Natural killer cell (primary cell): Measurements from ENCODE around the gene LATS1. TPM values are rescaled to one million over a fixed set of nuclear protein-coding genes. Genes with fewer than 3 reads are reported as not detected.

Source experiments
- ATAC-seq, 3 donors: fragments of 150-1000 bp in 2 of 3; fragments of 200-7000 bp in 1 of 3; cut with Tn5 transposase; 1 replicate in 1 of 3; 2 replicates in 2 of 3; pipeline ENCODE4 v1.10.0; 2021; ENCODE audit warnings: mild to moderate bottlenecking in 2 of 3, moderate library complexity in 2 of 3
- DNase-seq, 2 donors: peaks; one replicate each; pipeline versions ENCODE4 v3.0.0 to v3.0.0-alpha.2; 2013 to 2021; ENCODE audit warnings: mixed read lengths in 1 of 2
- H3K27ac ChIP-seq: one replicate; pipeline ENCODE4 v1.5.1; 2013; ENCODE audit warnings: mild to moderate bottlenecking, low read length
- H3K27me3 ChIP-seq: one replicate; pipeline ENCODE4 v1.6.1; 2013; ENCODE audit warnings: low read length; ENCODE audit not compliant: control insufficient read depth, insufficient read depth
- H3K36me3 ChIP-seq: one replicate; pipeline ENCODE4 v1.6.1; 2013; ENCODE audit warnings: low read length; ENCODE audit not compliant: control insufficient read depth, insufficient read depth
- H3K4me1 ChIP-seq: one replicate; pipeline ENCODE4 v1.6.1; 2013; ENCODE audit warnings: low read length; ENCODE audit not compliant: control insufficient read depth, insufficient read depth
- H3K4me3 ChIP-seq: one replicate; pipeline ENCODE4 v1.5.1; 2013; ENCODE audit warnings: low read length
- H3K9me3 ChIP-seq: one replicate; pipeline ENCODE4 v1.6.1; 2013; ENCODE audit warnings: low read length; ENCODE audit not compliant: control insufficient read depth, insufficient read depth
- H3K27ac Mint-ChIP-seq, 2 donors: one replicate each; pipeline ENCODE4 v1.8.0; 2022; ENCODE audit warnings: mild to moderate bottlenecking in 2 of 2, mixed read lengths in 2 of 2, moderate library complexity in 1 of 2
- H3K27me3 Mint-ChIP-seq, 2 donors: one replicate each; pipeline ENCODE4 v1.8.0; 2022; ENCODE audit warnings: low read depth in 2 of 2, mixed read lengths in 2 of 2
- H3K36me3 Mint-ChIP-seq: one replicate; pipeline ENCODE4 v1.8.0; 2022; ENCODE audit warnings: mixed read lengths
- H3K4me1 Mint-ChIP-seq, 2 donors: one replicate each; pipeline ENCODE4 v1.8.0; 2022; ENCODE audit warnings: mixed read lengths in 2 of 2
- H3K4me3 Mint-ChIP-seq: one replicate; pipeline ENCODE4 v1.8.0; 2022; ENCODE audit warnings: mild to moderate bottlenecking, moderate library complexity, mixed read lengths
- H3K9me3 Mint-ChIP-seq, 2 donors: one replicate each; pipeline ENCODE4 v1.8.0; 2022; ENCODE audit warnings: mixed read lengths in 2 of 2
- CTCF ChIP-seq: fragments of 200-600 bp; IDR thresholded peaks from one replicate; pipeline ENCODE4 v1.8.0; 2022; ENCODE audit warnings: antibody characterized with exemption
- WGBS: methylation state at CpG from one replicate; pipeline ENCODE4 v1.1.7; 2013; ENCODE audit warnings: missing lambda C conversion rate; ENCODE audit not compliant: insufficient coverage; 5-methylcytosine and 5-hydroxymethylcytosine counted together
- intact Hi-C: fragments of 100-400 bp; cut with micrococcal nuclease; formaldehyde crosslinking; loops from one replicate; pipeline ENCODE4 v1.14.2; 2022
- total RNA-seq, 4 donors: library from RNA; stranded (reverse); fragments of 120-200 nt in 1 of 4; gene quantifications; one replicate each; pipeline versions ENCODE4 v1.2.3 to v1.2.4, GENCODE V29; 2013 to 2022

LATS1 gene
- total RNA-seq, 3 donors from 2014 or later (not counting 1 experiment from before 2014, with no cell fraction given) = 37.9 to 52.5 (median 49.4) TPM

DNA sequence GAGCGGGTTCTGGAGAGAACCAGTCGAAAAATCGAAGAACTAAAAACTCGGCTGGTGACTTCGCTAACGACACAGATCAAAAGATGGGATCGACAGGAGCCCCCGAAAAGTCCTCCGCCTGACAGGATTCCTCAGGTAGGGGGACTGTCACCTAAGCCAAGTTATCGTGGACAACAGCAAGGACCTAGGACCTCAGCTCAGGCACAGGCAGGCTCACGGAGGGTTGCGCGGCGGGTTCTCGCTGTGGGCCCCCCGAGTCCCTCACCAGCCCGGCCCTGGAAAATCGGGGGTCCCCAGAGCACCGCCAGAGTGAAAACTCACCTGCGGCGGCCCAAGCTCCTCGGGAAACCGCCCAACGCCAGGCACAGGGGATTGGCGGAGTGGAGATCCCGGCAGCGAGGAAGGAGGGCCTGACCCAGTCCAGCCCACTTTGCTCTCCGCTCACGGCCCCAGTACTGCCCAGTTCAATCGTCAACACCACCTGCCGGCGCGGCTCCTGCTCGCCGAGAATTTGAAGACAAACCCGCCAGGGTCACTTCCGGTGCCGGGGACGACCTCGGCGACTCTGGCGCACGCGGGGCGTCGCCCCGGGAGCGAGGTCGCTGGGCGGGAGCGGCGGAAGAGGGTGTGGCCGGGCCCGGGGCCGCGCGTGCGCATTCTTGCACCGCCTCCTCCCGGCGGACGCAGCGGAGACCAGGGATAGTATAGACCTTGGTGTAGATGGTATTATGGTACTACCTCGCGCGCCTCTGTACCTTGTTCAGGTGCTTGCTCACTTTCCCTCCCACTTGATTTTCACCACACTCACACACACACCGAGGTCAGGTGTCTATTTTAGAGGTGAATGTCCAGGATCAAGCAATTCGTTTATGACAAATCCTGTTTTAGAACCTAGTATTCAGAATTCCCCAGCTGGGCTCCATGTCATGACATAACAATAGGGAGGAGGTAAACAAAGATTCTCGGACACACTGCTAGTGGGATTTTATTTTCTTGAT lies 69.5 kb downstream of the LATS1 start, which contains the start of gene KATNA1:
Gene KATNA1, minus strand, starts transcription at position 567 of the 998 bp plus-strand sequence. CDS start 10,167 bp downstream, outside the sequence.
- Mint-ChIP-seq H3K4me3 (peak within 1 kb of the TSS; percentile 92), H3K27me3 (no peaks in the 10 kb centered on the region), H3K27ac (peak within 1 kb of the TSS; percentile 82 to 88), H3K9me3 (no peaks in the 10 kb centered on the region), H3K4me1 (peaks cover 26 to 29% of the 10 kb centered on the region in 2 donors), H3K36me3 (no peaks in the 10 kb centered on the region)
- no peak for TF ChIP-seq CTCF
- Histone ChIP-seq H3K4me1 (peaks cover 13% of the 10 kb centered on the region), H3K9me3 (no peaks in the 10 kb centered on the region), H3K27ac (peak within 1 kb of the TSS; percentile 69), H3K36me3 (no peaks in the 10 kb centered on the region), H3K27me3 (no peaks in the 10 kb centered on the region), H3K4me3 (peak within 1 kb of the TSS; percentile 83)
- intact Hi-C loops = loop anchor here (1.0 kb wide), 1 partner anchor 82 kb away; the partner anchor contains the start of gene GINM1
- ATAC-seq = peak; percentile 87 to 90 (median 87)
- DNase-seq = peak; percentile 64 to 92
- WGBS = under 1% methylated on average over 66 of the region's 69 CpGs

DNA sequence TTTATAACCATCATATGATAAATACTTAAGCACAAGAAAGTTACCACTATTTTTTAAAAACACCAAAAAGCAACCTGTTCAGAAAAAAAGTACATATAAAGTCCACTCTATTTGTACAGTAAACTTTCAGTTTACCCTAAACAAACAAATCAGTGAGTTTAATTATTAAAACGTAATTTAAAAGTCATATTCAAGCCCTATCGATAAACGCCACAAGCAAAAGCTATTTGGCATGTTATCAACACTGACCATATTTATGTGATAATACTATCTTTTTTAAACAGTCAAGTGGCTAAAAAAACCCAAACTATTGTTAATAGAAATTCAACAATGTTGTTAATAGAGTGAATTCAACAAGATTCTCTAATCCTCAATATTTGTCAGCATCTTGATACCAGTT lies 71.3 kb downstream of the LATS1 start:
- Mint-ChIP-seq H3K4me3 (peak overlapping the region; percentile 92), H3K27me3 (no peaks in the 10 kb centered on the region), H3K36me3 (no peaks in the 10 kb centered on the region), H3K4me1 (peaks cover 26 to 29% of the 10 kb centered on the region in 2 donors), H3K9me3 (no peaks in the 10 kb centered on the region), H3K27ac (no peak overlapping the region)
- Histone ChIP-seq H3K9me3 (no peaks in the 10 kb centered on the region), H3K27me3 (no peaks in the 10 kb centered on the region), H3K27ac (no peak overlapping the region), H3K4me1 (peaks cover 13% of the 10 kb centered on the region), H3K4me3 (no peak overlapping the region), H3K36me3 (no peaks in the 10 kb centered on the region)
- DNase-seq (no peak), ATAC-seq (no peak)
- intact Hi-C loops = no loop called here
- no peak for TF ChIP-seq CTCF
- 100% methylated on average over 1 of the region's 3 CpGs for WGBS

DNA sequence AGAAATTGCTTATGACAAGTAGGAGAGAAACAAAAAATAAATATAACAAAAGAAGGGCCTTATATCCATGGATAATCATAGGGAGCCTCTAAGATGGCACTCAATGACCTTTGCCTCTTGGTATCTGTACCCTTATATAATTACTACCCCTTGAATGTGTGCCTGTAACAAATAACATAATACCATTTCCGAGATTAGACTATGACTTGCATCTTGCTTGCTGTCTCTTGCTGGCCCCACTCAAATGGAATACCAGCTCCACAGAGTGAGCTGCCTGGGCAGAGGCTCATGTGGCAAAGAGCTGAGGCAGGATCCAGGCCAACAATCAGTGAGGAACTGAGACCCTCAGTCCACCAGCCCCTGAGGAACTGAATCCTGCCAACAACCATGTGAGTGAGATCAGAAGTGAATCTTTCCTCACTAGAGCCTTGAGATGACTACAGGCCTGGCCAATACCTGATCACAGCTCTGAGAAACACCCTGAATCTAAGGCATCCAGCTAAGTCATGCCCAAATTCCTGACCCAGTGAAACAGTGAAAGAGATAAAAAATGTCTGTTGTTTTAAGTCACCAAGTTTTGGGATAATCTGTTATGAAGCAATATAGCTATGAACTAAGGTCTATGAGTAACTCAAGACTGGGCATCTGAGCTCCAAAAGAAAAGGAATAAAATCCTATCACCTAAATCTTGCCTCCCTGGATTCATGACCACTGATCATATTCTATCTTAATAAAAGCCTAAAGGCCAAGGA lies 74.9 kb downstream of the LATS1 start:
- Histone ChIP-seq H3K9me3 (no peaks in the 10 kb centered on the region), H3K4me3 (no peak overlapping the region), H3K36me3 (peaks cover 3% of the 10 kb centered on the region), H3K27me3 (no peaks in the 10 kb centered on the region), H3K4me1 (peaks cover 8% of the 10 kb centered on the region), H3K27ac (no peak overlapping the region)
- Mint-ChIP-seq H3K9me3 (no peaks in the 10 kb centered on the region), H3K36me3 (no peaks in the 10 kb centered on the region), H3K27me3 (no peaks in the 10 kb centered on the region), H3K27ac (no peak overlapping the region), H3K4me3 (no peak overlapping the region), H3K4me1 (peaks cover 18 to 23% of the 10 kb centered on the region in 2 donors)
- no peak for TF ChIP-seq CTCF
- intact Hi-C loops = no loop called here
- no peak for ATAC-seq
- no peak for DNase-seq
- 91% methylated on average over 1 of the region's 1 CpG for WGBS
